T-helper 2 cell (primary cell): ENCODE measurements around the gene TMEM86B.

Experiments
- DNase-seq, 5 experiments: peaks; one replicate each; pipeline versions ENCODE4 v3.0.0 to v3.0.0-alpha.2; 2012 to 2022
- total RNA-seq, 2 donors: gene quantifications; one replicate each; lab custom pipeline; 2026; lab: John Stamatoyannopoulos, UW

Gene TMEM86B, protein sequence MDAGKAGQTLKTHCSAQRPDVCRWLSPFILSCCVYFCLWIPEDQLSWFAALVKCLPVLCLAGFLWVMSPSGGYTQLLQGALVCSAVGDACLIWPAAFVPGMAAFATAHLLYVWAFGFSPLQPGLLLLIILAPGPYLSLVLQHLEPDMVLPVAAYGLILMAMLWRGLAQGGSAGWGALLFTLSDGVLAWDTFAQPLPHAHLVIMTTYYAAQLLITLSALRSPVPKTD
- 3.4 to 5.9 reads per million in 2 donors for total RNA-seq

DNA sequence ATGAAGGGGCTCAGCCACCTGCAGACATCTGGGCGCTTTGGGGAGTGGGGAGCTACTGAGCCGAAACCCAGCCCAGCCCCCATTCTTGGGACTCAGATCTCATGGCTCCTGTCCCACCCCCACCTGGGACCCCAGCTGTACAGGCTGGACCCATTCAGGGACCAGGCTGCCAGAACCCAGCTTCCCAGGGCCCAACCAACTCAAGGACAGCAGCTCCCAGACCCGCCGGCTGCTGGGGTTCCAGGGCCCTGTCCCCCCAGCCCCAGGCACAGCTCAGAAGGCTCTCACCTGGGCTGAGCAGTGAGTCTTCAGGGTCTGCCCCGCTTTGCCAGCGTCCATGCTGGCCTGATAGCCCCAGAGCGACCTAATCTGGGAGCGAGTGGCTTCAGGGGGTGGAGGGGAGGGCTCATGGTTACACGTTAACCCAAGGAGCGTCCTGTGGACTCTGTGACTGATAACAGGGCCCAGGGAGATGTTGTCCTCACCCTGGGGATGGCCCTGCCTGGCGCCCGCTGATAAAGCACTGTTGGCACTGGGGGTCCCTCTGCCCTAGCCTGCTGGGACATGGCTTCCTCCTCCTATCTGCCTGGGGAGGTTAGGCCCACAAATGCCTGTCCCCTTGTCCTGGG, at the start of gene TMEM86B:
Gene TMEM86B (minus strand): TSS at position 361 of the 629 bp plus-strand sequence. CDS start 22 bp downstream, at position 339.
- no peak for DNase-seq

DNA sequence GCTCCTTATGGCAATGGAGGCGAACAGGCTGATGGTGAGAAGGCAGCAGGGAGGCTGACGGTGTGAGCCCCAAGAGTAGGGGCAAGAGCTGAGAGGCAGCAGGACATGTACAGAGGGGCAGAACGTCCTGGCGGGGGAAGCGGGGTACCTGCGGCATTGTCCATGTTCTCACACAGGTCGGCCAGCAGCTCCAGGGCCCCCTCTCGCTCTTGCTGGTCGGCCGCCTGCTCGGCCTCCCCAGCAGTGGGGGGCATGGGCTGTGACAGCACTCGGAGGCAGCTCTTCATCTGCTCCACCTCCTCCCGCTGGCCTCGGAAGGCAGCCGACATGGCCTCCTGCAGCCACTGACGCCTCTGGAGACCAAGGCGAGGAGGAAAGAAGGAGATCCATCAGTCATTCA, 48.9 kb upstream of the TMEM86B start:
- no peak for DNase-seq

DNA sequence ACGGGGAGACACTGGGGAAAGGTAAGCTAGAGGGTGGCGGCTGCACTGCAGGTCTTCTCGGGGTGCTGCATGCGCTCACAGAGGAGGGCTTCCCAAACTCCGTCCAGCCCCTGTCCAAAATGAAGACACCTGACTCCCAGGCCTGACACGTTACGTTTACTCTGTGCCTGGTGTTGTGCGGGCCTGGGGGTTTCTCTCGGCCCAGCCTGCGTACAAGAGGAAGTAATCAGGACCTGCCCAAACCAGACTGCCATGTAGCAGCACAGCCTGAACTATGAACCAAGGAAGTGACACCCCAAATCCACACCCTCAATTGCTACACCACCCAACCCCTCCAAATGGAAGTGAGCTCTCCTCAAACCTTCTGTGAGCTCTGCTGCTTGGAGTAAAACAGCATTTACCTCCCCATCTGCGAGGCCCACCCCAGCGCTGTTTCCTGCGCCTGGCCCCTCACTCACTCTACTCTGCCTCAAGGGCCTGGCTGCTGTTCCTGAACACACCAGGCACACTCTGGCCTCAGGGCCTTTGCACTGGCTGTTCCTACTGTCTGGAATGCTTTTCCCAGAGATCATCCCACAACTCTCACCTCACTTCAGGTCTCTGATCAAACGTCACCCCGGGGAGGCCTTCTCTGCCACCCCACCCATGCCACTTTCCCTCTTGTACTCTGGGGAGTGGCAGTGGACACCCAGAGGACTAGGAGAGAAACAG, 48.3 kb upstream of the TMEM86B start:
- DNase-seq: peak in 1 of 5 experiments; percentile 44

DNA sequence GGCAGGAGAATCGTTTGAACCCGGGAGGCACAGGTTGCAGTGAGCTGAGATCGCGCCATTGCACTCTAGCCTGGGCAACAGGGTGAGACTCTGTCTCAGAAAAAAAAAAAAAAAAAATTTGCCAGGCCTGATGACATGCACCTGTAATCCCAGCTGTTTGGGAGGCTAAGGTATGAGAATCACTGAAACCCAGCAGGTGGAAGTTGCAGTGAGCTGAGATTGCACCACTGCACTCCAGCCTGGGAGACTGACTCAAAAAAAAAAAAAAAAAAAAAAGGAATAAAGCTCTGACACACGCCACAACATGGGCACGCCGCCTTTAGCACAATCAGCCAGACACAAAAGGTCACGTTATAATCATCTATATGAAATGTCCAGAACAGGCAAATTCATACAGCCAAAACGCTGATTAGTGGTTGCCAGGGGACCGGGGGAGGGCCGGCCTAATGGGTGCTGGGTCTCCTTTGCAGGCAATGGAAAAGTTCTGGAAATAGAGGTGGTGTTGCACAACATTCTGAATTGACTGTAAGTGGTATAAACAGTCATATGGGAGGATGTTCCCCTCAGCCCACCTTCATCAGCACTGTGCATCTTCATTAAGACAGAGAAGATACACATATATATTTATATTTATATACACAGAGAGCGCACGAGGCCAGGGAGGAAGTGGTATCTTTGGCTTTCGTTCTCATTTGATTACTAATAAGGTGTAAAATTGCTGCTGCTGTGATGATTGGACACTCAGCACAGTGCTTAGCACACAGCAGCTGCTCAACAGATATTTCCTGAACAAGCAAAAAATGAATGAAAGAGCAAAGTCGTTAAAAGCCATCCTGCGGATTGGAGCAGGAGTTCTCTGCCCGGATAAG, 47.5 kb upstream of the TMEM86B start:
- DNase-seq: peak in 1 of 5 experiments; percentile 80

DNA sequence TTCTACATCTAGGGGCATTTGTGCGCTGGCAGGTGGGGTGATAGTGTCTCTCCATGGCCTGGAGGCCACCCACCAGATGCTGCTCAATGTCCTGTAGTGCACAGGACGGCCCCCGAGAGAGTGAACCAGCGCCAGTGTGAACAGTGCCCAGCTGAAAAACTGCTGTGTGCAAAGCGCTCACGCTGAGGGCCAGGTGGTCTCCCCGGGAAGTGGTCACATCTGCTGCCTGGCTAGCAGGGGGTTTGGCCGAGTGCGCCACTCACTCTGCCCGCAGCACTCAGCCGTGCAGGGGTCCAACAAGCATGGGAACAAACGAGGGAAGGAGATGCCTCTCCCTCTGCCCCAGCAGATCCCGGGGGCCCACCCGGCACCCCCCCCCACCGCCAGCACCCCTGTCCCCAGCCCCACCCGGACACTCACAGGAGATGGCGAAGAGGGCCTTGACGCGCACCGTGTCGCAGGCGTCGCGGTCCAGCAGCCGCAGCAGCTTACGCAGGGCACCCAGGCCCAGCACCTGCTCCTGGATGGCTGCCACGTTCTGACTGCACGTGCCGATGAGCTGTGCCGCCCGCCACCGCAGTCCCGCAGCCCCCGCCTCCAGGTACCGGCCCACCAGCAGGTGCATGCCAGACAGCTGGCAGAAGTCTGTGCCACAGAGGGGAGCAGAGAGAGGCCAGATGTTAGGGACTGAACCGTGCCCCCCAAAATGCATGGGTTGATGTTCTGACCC, 45.6 kb upstream of the TMEM86B start:
- no peak for DNase-seq

DNA sequence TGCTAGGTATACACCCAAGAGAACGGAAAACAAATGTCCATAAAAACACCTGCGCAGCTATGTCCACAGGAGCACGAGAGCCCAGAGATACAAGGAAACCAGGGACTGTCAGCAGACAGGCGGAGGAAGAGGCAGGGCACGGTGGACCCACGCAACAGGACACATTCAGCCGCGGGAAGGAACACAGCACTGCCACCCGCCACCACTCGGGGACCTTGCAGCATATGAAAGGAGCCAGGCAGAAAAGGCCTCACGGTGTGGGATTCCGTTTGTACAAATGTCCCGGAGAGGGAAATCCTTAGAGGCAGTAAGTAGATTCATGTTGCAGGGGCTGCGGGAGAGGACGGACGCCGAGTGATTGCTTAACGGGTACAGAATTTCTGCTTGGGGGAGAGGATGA, 43.6 kb upstream of the TMEM86B start:
- DNase-seq: no peak

DNA sequence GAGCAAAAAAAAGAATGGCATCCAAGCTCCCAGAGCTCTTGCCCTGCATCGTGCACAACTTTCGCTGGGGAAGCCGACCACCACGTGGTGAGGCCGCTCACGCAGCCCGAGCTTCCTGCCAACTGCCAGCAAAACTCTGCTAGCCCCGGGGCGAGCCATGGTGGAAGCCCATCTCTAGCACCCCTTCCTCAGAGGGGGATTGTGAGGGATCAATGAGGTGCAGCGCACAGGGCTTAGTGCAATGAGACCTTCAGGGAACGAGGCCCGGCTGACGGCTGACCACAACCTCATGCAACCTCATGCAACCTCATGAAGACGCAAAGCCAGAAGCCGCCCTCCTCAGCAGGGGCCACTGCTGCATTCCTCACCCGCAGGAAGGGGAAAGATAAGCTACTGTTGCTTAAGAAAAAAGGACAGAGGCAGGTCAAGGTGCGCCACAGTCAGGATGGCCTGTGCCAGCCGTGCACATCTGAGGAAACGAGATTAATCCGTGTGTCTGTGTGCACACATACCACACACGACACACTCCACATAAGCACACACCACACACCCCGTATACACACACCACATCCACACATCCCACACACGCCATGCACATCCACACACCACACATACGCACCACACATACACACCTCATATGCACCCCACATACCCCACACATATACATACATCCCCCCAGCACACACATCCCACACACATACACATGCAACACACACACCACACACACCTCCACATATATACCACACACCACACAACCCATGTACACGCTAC, 41.8 kb upstream of the TMEM86B start:
- no peak for DNase-seq

DNA sequence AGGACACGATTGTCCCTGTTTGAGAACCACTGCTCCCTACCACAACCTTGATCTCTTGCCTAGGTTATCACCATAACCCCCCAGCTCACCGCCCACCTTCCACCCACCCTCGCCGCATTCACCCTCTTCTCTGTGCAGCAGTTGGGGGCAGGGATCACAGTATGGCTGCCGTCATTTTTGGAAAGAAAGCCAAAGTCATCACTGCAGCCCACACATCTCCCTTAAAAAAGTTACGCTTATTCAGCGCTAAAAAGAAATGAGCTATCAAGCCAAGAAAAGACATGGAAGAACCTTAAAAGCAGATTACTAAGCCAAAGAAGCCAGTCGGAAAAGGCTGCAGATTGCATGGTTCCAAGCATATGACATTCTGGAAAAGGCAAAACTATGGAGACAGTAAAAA, 40.7 kb upstream of the TMEM86B start:
- DNase-seq: no peak

DNA sequence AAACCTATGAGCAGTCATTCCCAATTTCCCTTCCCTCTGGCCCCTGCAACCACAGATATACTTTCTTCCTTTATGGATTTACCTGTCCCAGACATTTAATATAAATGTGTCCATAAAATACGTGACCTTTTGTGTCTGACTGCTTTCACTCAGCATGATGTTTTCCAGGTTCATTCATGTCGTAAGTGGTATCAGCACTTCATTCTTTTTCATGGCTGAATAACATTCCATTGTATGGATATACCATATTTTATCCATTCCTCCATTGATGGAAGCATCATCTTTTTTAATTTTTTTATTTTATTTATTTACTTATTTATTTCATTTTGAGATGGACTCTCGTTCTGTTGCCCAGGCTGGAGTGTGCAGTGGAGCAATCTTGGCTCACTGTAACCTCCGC, 38.3 kb upstream of the TMEM86B start:
- no peak for DNase-seq

DNA sequence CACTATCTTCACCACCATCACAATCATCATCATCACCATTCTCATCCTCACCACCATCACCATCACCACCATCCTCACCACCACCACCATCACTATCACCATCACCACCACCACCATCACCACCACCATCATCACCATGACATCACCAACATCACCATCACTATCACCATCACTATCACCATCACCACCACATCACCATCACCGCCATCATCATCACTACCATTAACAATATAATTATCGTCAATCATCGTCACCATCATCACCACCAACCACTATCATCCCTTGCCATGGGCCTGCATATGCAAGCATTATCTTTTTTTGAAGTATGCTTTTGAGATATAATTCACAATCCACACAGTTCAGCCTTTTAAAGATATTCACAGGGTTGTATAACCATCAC, 37.8 kb upstream of the TMEM86B start:
- DNase-seq: no peak

DNA sequence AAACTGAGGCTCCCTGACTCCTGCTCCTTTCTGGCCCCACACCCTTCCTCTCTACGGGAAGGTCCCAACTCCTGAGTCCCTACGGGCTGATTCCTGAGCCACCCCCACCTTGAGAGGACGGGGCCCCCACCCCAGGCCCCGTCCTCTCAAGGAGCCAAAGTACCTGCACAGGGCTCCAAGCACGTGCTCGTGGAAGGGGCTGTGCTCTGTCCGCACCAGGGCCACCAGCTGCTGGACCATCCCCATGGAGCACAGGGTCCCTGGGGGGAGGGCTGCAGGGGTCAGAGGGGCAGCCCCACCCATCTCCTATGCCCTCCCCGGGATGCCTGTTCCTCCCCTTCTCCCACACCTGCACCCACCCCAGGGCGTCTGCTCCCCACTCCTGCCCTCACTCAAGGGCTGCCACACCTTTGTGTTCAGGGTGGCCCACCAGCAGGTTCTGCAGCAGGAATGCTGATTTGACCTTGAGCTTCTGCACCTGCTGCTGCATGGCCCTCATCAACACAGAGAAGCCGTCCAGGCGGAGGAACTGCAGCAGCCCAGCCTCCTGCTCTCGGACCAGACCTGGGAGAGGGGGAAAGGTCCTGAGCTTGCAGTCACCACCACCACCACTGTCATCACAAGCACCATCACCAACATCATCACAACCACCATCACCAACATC, 37.3 kb upstream of the TMEM86B start:
- no peak for DNase-seq

DNA sequence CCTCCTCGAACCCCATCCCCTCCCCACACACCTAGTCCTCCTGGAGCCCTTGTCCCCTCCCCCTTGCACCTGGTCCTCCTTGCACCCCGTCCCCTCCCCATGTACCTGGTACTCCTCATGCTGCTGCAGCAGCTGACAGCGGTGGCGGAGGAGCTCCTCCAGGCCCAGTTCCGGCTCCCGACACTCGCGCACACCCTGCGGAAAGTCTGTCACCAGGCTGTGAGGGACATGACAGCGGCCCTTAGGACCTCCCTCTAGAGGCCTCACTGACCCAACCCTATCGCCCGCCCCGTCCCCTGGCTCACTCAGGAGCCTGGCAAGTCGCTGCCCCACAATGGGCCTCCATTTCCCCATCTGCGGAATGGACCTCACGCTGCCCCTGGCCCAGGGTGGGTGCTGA, 36.6 kb upstream of the TMEM86B start:
- DNase-seq: no peak

DNA sequence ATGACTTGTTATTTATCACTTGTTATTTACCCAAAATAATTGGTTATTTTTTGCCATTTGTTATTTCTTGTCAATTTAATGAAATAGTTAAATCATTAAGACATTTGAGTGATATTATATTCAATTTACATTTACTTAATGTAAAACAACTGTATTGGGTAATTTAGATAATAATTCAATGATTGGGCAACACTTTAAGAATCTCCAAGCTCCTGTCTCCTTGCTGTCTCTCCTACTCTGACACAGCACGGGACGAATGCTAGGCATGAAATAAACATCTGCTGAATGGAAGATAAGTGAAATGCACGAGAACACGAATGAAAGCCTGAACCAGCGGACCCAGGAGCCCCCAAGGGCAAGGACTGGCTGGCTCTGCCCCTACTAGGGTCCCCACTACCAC, 36.0 kb upstream of the TMEM86B start:
- no peak for DNase-seq

DNA sequence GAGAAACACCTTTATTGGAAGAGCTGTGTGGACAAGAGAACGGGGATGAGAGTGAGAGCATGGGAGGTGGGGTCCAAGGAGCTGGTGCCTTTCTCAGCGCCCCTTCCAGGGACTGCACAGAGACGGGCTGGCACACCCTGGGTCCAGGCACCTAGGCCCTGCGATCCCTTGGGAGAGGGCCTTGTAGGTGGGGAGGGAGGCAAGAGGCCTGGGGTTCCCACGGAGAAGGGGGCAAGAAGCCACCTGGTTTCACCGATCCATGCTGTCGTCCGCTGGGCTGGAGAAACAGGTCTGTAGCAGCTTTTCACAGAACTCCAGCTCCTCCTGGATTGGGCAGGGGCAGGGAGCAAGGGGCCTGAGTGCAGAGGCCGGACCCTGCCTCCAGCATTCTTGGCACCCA, 33.8 kb upstream of the TMEM86B start:
- no peak for DNase-seq

DNA sequence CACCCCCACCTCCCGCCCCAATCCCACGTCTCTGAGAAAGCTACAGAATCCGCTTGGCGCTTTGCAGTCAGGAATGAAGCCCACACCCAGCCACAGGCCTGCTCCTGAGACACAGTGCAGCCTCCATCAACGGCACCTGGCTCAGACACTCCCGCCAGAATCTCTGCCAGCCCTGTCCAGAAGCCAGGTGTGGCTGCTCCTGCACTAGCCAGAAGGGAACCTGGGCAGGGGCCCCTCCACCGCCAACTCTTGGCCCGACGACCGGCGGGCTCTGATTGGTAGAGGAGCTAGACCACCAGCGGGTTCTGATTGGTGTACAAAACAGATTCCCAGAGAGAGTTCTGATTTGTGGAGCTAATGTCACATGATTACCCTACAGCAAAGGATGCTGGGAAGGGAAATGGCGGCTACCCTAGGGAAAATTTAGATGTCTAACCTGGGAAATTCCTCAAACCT, 33.1 kb upstream of the TMEM86B start:
- DNase-seq: no peak

DNA sequence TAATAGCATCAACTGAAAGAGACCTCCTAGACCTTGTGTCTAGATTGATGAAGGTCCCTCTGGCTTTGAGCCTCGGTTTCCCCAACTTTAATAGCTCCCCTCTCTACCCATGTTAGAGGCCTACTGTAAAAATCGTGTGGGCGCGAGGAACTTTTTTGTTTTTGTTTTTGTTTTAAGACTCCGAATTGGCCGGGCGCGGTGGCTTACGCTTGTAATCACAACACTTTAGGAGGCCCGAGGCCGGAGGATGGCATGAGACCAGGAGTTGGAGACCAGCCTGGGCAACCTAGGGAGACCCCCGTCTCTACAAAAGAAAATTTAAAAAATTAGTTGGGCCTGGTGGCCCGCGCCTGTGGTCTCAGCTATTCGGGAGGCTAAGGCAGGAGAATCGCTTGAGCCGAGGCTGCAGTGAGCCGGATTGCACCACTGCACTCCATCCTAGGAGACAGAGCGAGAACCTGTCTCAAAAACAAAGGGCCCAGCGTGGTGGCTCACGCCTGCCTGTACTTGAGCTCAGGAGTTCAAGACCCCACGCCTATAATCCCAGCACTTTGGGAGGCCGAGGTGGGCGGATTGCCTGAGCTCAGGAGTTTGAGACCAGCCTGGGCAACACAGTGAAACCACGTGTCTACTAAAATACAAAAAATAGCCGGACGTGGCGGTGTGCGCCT, 31.1 kb upstream of the TMEM86B start:
- no peak for DNase-seq

DNA sequence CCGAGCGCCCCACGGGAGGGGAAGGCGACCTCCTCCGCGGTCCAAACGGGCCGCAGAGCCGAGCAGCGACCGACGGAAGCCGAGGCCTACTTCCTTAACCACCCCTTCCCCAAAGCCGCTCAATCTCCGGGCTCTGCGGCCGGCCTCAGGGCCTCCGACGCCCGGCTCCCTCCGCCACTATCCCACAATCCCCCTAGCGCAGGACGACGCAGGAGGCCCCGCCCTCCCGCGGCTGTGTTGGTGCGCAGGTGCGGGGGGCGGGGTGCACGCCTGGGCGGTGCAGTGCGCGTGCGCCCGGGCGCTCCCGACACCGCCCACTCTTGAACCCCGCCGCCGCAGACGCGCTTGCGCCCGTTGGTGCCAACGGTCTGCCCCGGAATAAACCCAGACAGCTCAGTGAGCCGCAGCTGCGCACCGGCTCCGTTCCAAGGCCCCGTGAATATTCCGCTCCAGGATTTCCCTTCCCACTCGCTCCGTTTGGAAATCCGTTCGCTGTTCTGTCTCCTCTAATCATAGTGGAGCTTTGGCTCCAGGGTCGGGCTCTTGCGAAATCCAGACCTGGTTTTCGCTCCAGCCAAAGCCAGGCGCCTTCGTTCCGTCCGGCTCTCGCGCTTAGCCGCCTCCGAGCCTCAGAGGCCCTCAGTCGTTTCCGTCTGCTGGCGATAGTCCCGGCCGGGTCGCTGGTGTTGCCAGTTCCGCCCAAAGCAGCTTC, 30.4 kb upstream of the TMEM86B start, which contains the start of gene PPP6R1:
Gene PPP6R1 (minus strand): TSS at position 190 of the 712 bp plus-strand sequence. CDS start 11,914 bp downstream, outside the sequence.
- DNase-seq: peak; percentile 87 to 98 (median 90)

DNA sequence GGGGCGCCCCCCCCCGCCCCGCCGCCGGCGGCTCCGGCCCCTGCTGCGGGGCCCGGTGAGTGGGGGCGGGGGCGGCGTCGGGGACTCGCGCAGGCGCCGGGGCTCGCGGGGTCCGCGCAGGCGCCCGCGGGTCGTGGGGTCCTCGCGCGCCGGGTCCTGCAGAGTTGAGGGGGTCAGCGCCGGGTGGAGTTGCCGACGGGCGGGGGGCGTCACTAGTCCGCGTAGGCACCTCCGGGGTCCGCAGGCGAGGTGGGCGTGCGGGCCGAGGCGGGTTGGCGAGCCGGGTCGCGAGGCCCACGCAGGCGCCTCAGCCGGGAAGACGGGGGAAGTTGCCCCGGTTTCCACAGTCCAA, 29.9 kb upstream of the TMEM86B start:
- peak in 4 of 5 experiments; percentile 23 to 40 (median 31) for DNase-seq
